H1 (cell line): Measurements from ENCODE around the gene MT1G. TPM values are rescaled to one million over a fixed set of nuclear protein-coding genes. Genes with fewer than 3 reads are reported as not detected.

Source experiments
- ASH2L ChIP-seq: fragments of 200-600, 300-600 bp; sonication (generic); IDR thresholded peaks from one replicate; pipeline ENCODE4 v1.7.1; 2017; ENCODE audit warnings: low read length
- BACH1 ChIP-seq: IDR thresholded peaks from 2 replicates; pipeline ENCODE4 v1.6.1; 2012; ENCODE audit warnings: low read length, improper control_type of control experiment
- BRCA1 ChIP-seq: IDR thresholded peaks from 2 replicates; pipeline ENCODE4 v1.6.1; 2012; ENCODE audit warnings: low read depth, low read length, improper control_type of control experiment
- CBX8 ChIP-seq: fragments of 300-800, 300-1000 bp; sonication (generic); IDR thresholded peaks from 2 replicates; pipeline ENCODE4 v1.7.1; 2016; ENCODE audit warnings: low read depth, low read length, borderline replicate concordance
- CEBPB ChIP-seq: IDR thresholded peaks from 2 replicates; pipeline ENCODE4 v1.6.1; 2012; ENCODE audit warnings: low read depth, low read length
- CHD1 ChIP-seq: IDR thresholded peaks from 2 replicates; pipeline ENCODE4 v1.6.1; 2012; ENCODE audit warnings: low read depth, low read length, improper control_type of control experiment
- CTBP2 ChIP-seq: IDR thresholded peaks from 2 replicates; pipeline ENCODE4 v1.7.0; 2011; ENCODE audit warnings: borderline replicate concordance, mild to moderate bottlenecking, moderate library complexity, mixed read lengths, low read length; ENCODE audit not compliant: insufficient read depth, insufficient read length
- EGR1 ChIP-seq: IDR thresholded peaks from 2 replicates; pipeline ENCODE4 v1.6.1; 2011; ENCODE audit warnings: low read depth, low read length, borderline replicate concordance
- EP300 ChIP-seq, 2 experiments: IDR thresholded peaks; 1 replicate in 1 of 2; 2 replicates in 1 of 2; pipeline ENCODE4 v1.6.1; 2011 to 2012; ENCODE audit warnings: low read depth in 2 of 2, low read length in 2 of 2, mild to moderate bottlenecking in 2 of 2, borderline replicate concordance in 1 of 2, inconsistent platforms in 1 of 2, moderate library complexity in 1 of 2
- GTF2F1 ChIP-seq: IDR thresholded peaks from 2 replicates; pipeline ENCODE4 v1.6.1; 2012; ENCODE audit warnings: low read depth, low read length, improper control_type of control experiment, borderline replicate concordance
- KDM1A ChIP-seq: fragments of 200-600, 300-600 bp; sonication (generic); IDR thresholded peaks from 2 replicates; pipeline ENCODE4 v1.7.1; 2016; ENCODE audit warnings: mild to moderate bottlenecking, low read length, borderline replicate concordance
- KDM4A ChIP-seq: IDR thresholded peaks from one replicate; pipeline ENCODE4 v1.7.1; 2012; ENCODE audit warnings: low read depth, mild to moderate bottlenecking, moderate library complexity, low read length, inconsistent platforms; ENCODE audit not compliant: severe bottlenecking
- KDM5A ChIP-seq: fragments of 200-600 bp; IDR thresholded peaks from 2 replicates; pipeline ENCODE4 v1.7.1; 2012; ENCODE audit warnings: mild to moderate bottlenecking, low read length, inconsistent platforms, mixed read lengths
- MAFK ChIP-seq: IDR thresholded peaks from 2 replicates; pipeline ENCODE4 v1.6.1; 2012; ENCODE audit warnings: low read depth, mild to moderate bottlenecking, improper control_type of control experiment, low read length
- PHF8 ChIP-seq: fragments of 200-600 bp; sonication (generic); conservative IDR thresholded peaks from 2 replicates; pipeline ENCODE4 v1.7.1; 2012; ENCODE audit warnings: low read depth, mild to moderate bottlenecking, inconsistent platforms, low read length, moderate library complexity
- POU5F1 ChIP-seq: IDR thresholded peaks from 2 replicates; pipeline ENCODE4 v1.6.1; 2011; ENCODE audit warnings: low read depth, mild to moderate bottlenecking, low read length, moderate library complexity
- RBBP5 ChIP-seq: IDR thresholded peaks from 2 replicates; pipeline ENCODE4 v1.7.1; 2012; ENCODE audit warnings: low read depth, mild to moderate bottlenecking, inconsistent platforms, low read length, moderate library complexity, borderline replicate concordance
- SAP30 ChIP-seq: fragments of 300-600 bp; sonication (generic); IDR thresholded peaks from 2 replicates; pipeline ENCODE4 v1.7.1; 2012; ENCODE audit warnings: low read length, moderate library complexity, mild to moderate bottlenecking, inconsistent platforms; ENCODE audit not compliant: insufficient read depth, insufficient replicate concordance
- SIN3A ChIP-seq, 2 experiments: IDR thresholded peaks in 1 of 2; conservative IDR thresholded peaks in 1 of 2; 2 replicates each; pipeline ENCODE4 v1.6.1; 2011 to 2012; ENCODE audit warnings: low read length in 2 of 2, improper control_type of control experiment in 1 of 2, low read depth in 1 of 2, mild to moderate bottlenecking in 1 of 2
- SP4 ChIP-seq: IDR thresholded peaks from 2 replicates; pipeline ENCODE4 v1.6.1; 2012; ENCODE audit warnings: low read length, inconsistent platforms
- ZNF274 ChIP-seq: IDR thresholded peaks from 2 replicates; pipeline ENCODE4 v1.7.0; 2012; ENCODE audit warnings: low read length, borderline replicate concordance; ENCODE audit errors: extremely low read depth
- polyA plus RNA-seq, 7 experiments: library from polyadenylated mRNA; depleted of rRNA in 3 of 7; stranded (reverse) in 5 of 7; unstranded in 2 of 7; fragments of >200 nt in 5 of 7; fragments of 200-250 nt in 2 of 7; gene quantifications; 1 replicate in 5 of 7; 2 replicates in 1 of 7; 4 replicates in 1 of 7; pipeline versions ENCODE4 v1.2.1 to v1.2.3, GENCODE V29; 2011 to 2013; ENCODE audit warnings: missing spikeins in 2 of 7, mixed read lengths in 2 of 7
- total RNA-seq: library from RNA; stranded (reverse); fragmentation: NEBNext Ultra II Directional; extraction: Animal tissue kit (Norgen Biotek cat#: 25700); gene quantifications from 2 replicates; pipeline ENCODE4 v1.2.1, GENCODE V29; 2021
- TF ChIP-seq, protein P1 (sequence below): IDR thresholded peaks from 2 replicates; pipeline ENCODE4 v1.6.1; 2012; ENCODE audit warnings: inconsistent platforms
- TF ChIP-seq, protein P2 (sequence below): IDR thresholded peaks from 2 replicates; pipeline ENCODE4 v1.6.1; 2011; ENCODE audit warnings: low read depth, mild to moderate bottlenecking, low read length; ENCODE audit not compliant: insufficient read depth

MT1G gene
- total and polyA plus RNA-seq, 2 of the 8 experiments (the other 6 are each of a cell fraction or from before 2014, with no cell fraction given): 17.7 to 515 TPM

DNA sequence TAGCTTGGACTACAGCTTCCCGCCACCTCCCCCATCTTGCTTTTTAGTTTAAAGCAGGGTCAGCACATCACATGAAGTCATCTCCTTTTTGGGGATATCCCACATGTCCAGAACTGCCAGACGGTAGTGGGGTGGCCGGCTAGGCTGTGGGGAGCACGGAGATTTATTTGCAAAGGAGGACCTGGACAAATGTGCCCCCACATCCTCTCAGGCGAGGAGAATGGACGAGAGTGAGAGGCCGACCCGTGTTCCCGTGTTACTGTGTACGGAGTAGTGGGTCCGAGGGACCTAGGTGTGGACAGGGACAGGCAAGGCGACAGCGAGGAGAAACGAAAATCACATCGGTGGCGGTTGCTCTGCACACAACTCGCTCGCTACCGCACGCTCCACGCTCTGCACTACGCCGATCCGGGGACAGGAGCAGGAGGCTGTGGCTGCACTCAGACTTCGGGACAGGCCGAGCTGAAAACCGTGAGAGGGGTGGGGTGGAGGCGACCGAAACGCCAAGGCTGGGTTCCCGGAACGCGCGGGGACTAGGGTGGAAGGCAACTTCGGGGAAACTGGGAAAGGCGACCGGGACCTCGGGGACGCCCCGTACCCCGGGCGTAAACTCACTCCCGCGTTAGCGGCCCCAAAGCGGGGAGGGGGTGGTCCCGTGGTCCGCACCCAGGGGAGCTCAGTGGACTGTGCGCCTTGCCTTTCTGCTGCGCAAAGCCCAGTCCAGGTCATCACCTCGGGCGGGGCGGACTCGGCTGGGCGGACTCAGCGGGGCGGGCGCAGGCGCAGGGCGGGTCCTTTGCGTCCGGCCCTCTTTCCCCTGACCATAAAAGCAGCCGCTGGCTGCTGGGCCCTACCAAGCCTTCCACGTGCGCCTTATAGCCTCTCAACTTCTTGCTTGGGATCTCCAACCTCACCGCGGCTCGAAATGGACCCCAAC, 29.8 kb downstream of the MT1G start, which contains the start of gene MT1A (continued):
- TF ChIP-seq KDM5A (no peak), KDM4A (peak; percentile 72), RBBP5 (no peak), SIN3A (conservative IDR thresholded peaks at IDR 0.05 in 1 of 2, IDR thresholded peaks at IDR 0.05 in 1 of 2; ENCODE audit: low read depth in 1 of 2, low read length in 2 of 2) (no peak), GTF2F1 (no peak), SP4 (no peak), PHF8 (no peak), CHD1 (no peak), MAFK (no peak), SAP30 (no peak), KDM1A (no peak), EGR1 (no peak), CTBP2 (peak; percentile 75), CBX8 (no peak; the same call in 1 of the 2 replicates), BRCA1 (no peak), EP300 (IDR thresholded peaks at IDR 0.05; ENCODE audit: borderline replicate concordance in 1 of 2, low read depth in 2 of 2, low read length in 2 of 2) (no peak), CEBPB (no peak), ASH2L (no peak), BACH1 (no peak), POU5F1 (no peak), ZNF274 (no peak)
- TF ChIP-seq, protein P1, sequence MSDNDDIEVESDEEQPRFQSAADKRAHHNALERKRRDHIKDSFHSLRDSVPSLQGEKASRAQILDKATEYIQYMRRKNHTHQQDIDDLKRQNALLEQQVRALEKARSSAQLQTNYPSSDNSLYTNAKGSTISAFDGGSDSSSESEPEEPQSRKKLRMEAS: peak; percentile 64
- TF ChIP-seq, protein P2, sequence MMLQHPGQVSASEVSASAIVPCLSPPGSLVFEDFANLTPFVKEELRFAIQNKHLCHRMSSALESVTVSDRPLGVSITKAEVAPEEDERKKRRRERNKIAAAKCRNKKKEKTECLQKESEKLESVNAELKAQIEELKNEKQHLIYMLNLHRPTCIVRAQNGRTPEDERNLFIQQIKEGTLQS: no peak
